GM21529 (cell line): Measurements from ENCODE around the gene CCDC38.
"Not testable (repeated sequence)": the region's sequence is repeated elsewhere in the genome, so short reads cannot be mapped to it uniquely, and the experiment has no call there.

ENCODE experiments used
- ATAC-seq: cut with Tn5 transposase; IDR thresholded peaks from one replicate; pipeline ENCODE4 v1.9.1; 2021; ENCODE audit not compliant: unreplicated experiment

Gene CCDC38

GRCh38 chr12:95942524-95943329, at the start of gene CCDC38:
TSS of gene CCDC38 (minus strand) at chr12:95942614. CDS start at chr12:95936509, 6,105 bp downstream.
- ATAC-seq, result peak; percentile 98

DNA sequence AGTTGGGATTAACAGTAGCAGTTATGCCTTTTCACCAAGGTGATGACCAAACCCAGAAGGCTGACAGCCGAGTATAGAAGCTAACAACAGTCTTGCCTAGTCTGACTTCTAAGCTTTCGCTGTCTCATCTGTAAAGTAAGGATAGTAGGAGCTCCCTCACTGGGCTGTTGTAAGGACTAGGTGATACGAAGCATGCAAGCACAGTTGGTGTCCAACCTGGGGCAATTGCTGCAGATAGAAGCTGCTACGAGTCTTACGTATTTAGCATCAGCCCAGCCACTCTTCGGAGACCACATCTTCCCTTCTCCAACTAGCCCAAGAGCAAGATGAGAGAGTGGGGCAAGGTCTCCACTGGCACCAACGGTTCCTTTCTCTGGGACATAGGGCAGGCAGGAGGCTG, 47.7 kb upstream of the CCDC38 start:
- ATAC-seq, result no peak

DNA sequence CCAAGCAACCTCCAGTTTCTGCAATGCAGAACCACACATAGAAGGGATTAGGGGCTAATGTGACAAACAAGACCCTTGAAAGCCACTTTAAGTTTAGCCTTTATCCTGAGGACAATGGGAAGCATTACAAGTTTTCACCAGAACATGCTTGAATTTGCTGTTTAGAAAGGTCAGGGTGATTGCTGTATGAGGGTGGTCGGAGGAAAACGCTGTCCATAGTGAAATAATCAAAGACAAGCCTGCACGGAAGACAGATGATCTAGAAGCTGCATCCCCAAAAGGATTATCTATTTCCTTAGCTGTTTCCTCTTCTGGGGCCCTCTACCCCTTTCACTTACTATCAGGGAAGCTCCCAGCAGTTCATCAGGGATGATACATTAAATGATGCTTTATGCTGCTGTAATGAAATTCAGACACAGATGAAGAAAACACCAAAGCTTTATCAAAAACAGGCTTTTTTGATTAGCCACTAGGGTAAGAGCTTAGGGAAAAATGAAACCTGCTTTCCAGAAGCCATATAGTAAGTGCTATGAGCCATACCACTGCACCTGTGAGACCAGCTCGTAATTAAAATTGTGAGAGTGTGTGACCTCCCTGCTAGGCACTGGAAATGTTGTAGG, 47.2 kb upstream of the CCDC38 start:
- no peak for ATAC-seq

- no peak for ATAC-seq
These were observed 46.3 kb upstream of the CCDC38 start for GRCh38 chr12:95988506-95989275.

DNA sequence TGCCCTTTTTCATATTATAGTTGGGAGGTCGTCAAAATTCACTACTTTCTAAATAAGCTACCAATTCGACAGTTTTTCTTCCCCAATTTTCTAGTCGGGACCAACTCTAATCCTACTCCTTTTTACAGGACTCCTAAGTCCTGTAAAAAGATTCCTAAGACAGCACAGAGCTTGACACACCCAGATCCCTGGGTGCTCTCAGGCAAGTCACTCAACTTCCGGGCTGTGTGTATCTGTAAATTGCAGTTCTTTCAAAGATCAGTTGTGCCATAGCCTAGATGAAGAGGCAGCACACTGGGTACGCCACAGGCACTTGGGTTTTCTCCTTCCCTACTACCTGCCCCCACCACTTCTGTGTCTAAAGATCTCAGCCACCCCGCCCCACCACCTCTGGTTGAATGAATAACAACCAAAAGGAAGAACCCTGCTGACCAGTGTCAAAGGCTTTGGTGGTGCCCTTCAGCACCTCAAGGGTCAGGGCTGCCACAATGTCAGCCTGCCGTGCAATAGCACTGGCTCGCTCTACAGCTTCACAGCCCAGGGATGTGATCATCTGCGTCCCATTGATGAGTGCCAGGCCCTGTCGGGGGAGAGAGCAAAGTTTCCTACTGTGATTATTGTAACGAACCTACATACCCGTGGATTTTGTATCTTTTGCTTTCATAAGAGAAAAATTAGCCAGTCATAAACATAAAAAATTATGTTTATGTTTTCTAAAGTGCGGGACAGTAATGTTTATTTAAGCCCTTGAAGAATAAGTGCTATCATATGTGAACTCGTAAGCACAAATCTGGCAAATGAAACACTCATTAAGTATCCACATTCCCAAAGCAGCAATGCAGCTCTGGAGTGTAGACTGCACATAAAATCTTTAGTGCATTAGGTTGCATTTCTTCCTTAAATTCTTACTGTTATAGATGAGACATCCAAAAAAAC, 44.5 kb upstream of the CCDC38 start:
- no peak for ATAC-seq

DNA sequence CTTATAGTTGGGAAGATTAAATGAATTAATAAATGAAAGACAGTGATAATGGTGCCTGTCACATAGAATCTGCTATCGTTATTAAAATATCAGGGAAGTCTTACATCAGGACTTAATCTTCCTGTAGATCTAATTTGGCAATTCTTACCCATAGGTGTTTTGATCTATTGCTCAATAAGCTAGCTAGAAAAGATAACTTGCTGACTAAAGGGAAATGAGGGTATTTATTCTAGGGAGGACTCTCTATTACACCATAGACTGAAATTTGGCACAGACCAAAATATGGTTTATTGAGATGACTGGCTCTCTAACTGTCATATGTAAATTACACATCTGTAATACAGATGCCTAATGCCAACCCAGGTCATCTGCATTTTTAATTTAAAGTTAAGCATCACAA, 42.3 kb upstream of the CCDC38 start:
- no peak for ATAC-seq

DNA sequence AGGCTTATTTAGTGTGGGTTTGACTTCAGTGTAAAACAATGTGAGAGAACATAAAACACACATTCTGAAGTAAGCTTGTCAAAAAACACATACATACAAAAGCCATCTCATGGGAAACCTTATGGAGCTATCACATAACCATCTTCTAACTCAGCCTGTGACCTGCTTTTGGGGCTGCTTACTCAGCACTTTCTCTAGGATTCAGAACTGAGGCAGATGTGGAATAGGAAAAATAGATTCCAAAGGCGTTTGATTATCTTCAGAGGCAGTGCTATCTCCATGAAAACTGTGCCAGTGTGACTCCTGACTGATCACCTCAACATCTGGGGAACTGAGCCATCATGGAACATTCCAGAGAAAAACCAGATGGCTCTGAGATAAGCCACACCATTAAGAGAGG, 40.2 kb upstream of the CCDC38 start:
- ATAC-seq, result no peak

- no peak for ATAC-seq
These were observed 38.0 kb upstream of the CCDC38 start for GRCh38 chr12:95980437-95980836.

DNA sequence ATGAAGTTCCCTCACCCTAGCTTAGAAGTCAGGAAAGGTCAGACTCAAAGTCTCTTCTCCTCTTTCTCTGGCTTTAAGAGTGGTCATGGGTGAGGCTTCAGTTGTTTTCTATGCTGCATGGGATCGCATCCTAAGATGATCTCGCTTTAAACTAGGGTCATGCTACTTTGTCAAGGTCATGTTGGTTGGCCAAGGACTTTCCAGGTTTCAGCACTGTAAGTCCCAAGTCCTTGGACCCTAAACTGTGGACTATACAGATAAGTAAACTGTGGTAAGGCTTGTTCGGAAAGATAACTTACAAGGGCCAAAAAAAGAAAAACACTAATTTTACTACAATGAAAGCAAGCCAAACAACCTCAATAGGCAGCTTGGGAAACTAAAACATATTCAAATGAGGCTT, 36.4 kb upstream of the CCDC38 start:
- ATAC-seq, result no peak

DNA sequence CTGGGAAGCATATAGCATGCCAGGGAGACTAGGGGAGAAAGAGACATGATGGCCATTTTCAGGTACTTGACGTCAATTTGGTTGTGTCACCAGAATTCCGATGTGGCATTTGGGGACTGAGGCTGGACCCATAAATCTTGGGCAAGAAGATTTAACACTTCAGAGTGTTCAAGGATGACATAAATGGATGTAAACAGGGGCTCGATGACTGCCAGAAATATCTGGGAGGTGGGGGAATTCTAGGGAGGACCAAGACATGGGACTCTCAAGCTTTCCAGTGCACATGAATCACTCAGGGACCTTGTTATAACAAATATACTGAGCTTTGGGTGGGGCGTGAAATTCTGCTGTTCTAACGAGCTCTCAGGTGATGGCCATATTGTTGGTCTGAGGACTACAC, 35.9 kb upstream of the CCDC38 start:
- ATAC-seq, result no peak

- ATAC-seq, result no peak
These were observed 35.4 kb upstream of the CCDC38 start for GRCh38 chr12:95977764-95978305.

DNA sequence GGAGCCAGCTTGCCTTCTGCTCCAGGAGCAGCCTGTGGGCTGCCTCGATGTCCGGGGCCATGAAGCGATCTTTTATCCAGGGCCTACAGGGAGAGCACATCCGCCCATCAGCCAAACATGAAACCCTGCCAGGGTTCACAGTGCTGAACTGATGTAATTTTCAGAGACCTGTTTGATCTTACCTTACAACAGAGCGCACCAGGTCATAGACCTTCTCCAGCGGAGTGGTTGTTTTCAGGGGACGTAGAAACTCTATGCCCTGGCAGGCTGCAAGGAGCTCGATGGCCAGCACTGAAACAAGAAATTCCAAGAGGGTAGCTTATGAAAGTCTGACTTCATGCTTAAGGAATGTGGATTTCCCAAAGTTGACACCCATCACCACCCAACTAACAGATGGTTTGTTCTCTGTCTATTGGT, 34.0 kb upstream of the CCDC38 start:
- ATAC-seq, result no peak

DNA sequence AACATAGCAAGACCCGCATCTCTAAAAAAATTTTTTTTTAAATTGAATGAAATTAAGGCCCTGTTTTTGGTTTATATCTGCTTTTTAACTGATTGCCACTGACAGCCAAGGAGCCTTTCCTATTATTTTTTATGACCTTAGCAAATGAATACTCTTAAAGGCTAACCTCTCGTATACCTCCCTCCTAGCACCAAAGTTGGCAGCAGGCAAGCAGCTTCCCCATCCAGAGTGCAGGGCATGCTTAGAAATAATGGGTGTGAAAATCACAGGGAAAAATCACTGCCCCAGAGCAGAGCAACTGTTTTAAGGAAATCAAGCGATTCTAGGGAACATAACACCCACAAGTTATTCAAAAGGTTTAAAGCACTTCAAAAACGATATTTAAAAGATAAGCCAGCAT, 33.1 kb upstream of the CCDC38 start:
- ATAC-seq, result no peak

DNA sequence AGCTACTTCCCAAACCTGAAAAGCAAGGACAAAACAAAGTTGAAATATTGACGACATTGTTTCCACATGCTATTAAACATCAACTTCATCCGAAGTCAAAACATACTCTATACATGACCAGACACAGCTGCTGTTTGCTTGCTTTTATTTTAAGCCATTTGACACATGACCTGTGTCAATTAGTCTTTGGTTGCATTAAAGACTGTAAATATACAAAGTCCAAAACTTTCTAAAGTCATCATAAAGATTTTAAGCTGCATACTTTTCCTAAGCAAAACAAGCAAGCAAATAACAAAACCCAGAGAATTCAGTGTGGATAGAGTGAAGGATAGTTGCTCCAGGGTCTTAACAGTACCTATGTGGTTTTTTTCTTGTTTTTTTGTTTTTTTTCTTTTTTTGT, 31.9 kb upstream of the CCDC38 start:
- ATAC-seq, result no peak

GRCh38 chr12:95972832-95973456, 30.5 kb upstream of the CCDC38 start:
- ATAC-seq, result no peak

DNA sequence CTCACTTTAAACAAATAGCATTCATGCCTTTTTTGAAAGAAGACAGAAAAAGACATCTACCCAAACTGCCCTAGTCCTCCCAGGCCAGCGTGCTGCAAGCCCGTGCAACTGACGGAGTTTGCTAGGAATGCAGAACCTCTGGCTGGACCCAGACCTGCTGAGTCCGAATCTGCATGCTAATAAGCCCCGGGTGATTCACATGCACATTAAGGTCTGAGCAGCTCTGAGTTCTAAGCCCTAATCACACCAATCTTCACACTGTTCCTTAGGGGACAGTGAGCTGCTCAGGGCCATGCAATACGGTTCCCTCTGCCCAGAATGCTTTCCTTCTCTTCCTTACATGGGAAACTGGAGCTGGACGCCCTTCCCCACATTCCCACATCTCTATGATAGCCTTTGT, 28.5 kb upstream of the CCDC38 start:
- ATAC-seq, result no peak

GRCh38 chr12:95969116-95969515, 26.7 kb upstream of the CCDC38 start:
- not testable (repeated sequence) for ATAC-seq

GRCh38 chr12:95967301-95967700, 24.9 kb upstream of the CCDC38 start:
- no peak for ATAC-seq

- ATAC-seq, result no peak
These were observed 24.0 kb upstream of the CCDC38 start for GRCh38 chr12:95966287-95966870.

DNA sequence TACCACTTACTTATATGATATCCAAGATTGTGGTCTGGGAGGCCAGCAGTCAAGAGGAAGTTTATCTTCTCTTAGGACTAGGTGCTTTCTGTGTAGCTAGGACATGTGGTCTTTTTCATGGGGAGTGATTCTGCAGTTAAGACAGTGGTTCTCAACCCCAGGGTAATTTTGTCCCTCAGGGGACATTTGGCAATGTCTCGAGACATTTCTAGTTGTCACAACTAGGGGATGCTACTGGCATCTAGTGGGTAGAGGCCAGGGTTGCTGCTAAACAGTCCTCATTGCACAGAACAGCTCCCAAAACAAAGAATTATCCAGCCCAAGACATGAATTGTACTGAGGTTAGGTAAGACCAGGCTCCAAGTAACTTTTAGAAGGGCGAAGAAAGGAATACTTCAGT, 20.7 kb upstream of the CCDC38 start:
- ATAC-seq, result no peak
